SK-N-SH (cell line): Measurements from ENCODE around the gene RPL39. TPM values are rescaled to one million over a fixed set of nuclear protein-coding genes. Genes with fewer than 3 reads are reported as not detected.
A peak's percentile ranks its signal among the peaks of the same experiment; 100 is the strongest.

Experiments
- CTCF ChIA-PET: fragments of 300-600, 350-600 bp; formaldehyde crosslinking; extraction: SDS; loops from one replicate; lab custom pipeline; 2021; lab: Yijun Ruan, JAX
- POLR2A ChIA-PET: fragments of 350-600 bp; sonication (Branson Sonifier 250); formaldehyde crosslinking; extraction: SDS; loops from one replicate; lab custom pipeline; 2020; ENCODE audit warnings: antibody characterized with exemption, inconsistent platforms; lab: Yijun Ruan, JAX
- DNase-seq: peaks from one replicate; pipeline ENCODE4 v3.0.0; 2012
- H2AFZ ChIP-seq: fragments of 200-600 bp; sonication (generic); 2 replicates; pipeline ENCODE4 v1.8.1; 2016; ENCODE audit warnings: antibody characterized with exemption, mild to moderate bottlenecking, low read depth
- H3F3A ChIP-seq: fragments of 200-600 bp; sonication (generic); replicated peaks from 2 replicates; pipeline ENCODE3; 2016; ENCODE audit warnings: antibody characterized with exemption, mild to moderate bottlenecking; ENCODE audit not compliant: insufficient read depth
- H3K27ac ChIP-seq, 2 experiments: fragments of 200-500 bp in 1 of 2; fragments of 200-600 bp in 1 of 2; sonication (Bioruptor generic) in 1 of 2; sonication (generic), shearing (Covaris generic) in 1 of 2; 2 replicates each; pipeline versions ENCODE4 v1.5.1 to v1.6.1; 2014 to 2016; ENCODE audit warnings: low read depth in 2 of 2, inconsistent platforms in 1 of 2, low read length in 1 of 2, mild to moderate bottlenecking in 1 of 2, mixed read lengths in 1 of 2
- H3K27me3 ChIP-seq: fragments of 200-600 bp; sonication (generic), shearing (Covaris generic); 2 replicates; pipeline ENCODE4 v1.6.1; 2016; ENCODE audit warnings: mixed run types; ENCODE audit not compliant: insufficient read depth
- H3K36me3 ChIP-seq, 2 experiments: fragments of 200-500 bp in 1 of 2; fragments of 200-600 bp in 1 of 2; sonication (Bioruptor generic) in 1 of 2; sonication (generic) in 1 of 2; replicated peaks in 1 of 2; 2 replicates each; pipeline versions ENCODE3 to v1.5.1; 2014 to 2016; ENCODE audit warnings: low read length in 1 of 2, mild to moderate bottlenecking in 1 of 2; ENCODE audit not compliant: insufficient read depth in 2 of 2, control insufficient read depth in 1 of 2
- H3K4me1 ChIP-seq, 2 experiments: fragments of 200-500 bp in 1 of 2; fragments of 200-600 bp in 1 of 2; sonication (Bioruptor generic) in 1 of 2; sonication (generic), shearing (Covaris generic) in 1 of 2; 2 replicates each; pipeline versions ENCODE4 v1.5.1 to v1.6.1; 2014 to 2016; ENCODE audit warnings: low read depth in 1 of 2, low read length in 1 of 2, mixed run types in 1 of 2; ENCODE audit not compliant: insufficient read depth in 2 of 2, control insufficient read depth in 1 of 2
- H3K4me2 ChIP-seq: fragments of 200-600 bp; sonication (generic), shearing (Covaris generic); 2 replicates; pipeline ENCODE4 v1.6.1; 2017; ENCODE audit warnings: mixed run types
- H3K4me3 ChIP-seq, 2 experiments: fragments of 200-500 bp in 1 of 2; fragments of 200-600 bp in 1 of 2; sonication (Bioruptor generic) in 1 of 2; sonication (generic), shearing (Covaris generic) in 1 of 2; 2 replicates each; pipeline versions ENCODE4 v1.5.1 to v1.8.1; 2014 to 2016; ENCODE audit warnings: low read depth in 2 of 2, inconsistent platforms in 1 of 2, low read length in 1 of 2, mild to moderate bottlenecking in 1 of 2, mixed read lengths in 1 of 2, moderate library complexity in 1 of 2
- H3K79me2 ChIP-seq: fragments of 200-600 bp; sonication (generic); 2 replicates; pipeline ENCODE4 v1.8.1; 2017; ENCODE audit warnings: mild to moderate bottlenecking; ENCODE audit not compliant: insufficient read depth
- H3K9ac ChIP-seq: fragments of 200-600 bp; sonication (generic); 2 replicates; pipeline ENCODE4 v1.6.1; 2017; ENCODE audit warnings: mixed run types
- H3K9me2 ChIP-seq: fragments of 200-600 bp; sonication (generic); 2 replicates; pipeline ENCODE4 v1.6.1; 2017; ENCODE audit warnings: mixed run types
- H3K9me3 ChIP-seq: fragments of 200-600 bp; sonication (generic); 2 replicates; pipeline ENCODE4 v1.6.1; 2017; ENCODE audit warnings: mixed run types, mild to moderate bottlenecking, moderate library complexity
- H4K20me1 ChIP-seq: fragments of 200-600 bp; sonication (generic); 2 replicates; pipeline ENCODE4 v1.6.1; 2017; ENCODE audit warnings: mild to moderate bottlenecking, mixed run types; ENCODE audit not compliant: insufficient read depth
- EP300 ChIP-seq, 2 experiments: IDR thresholded peaks; 2 replicates each; pipeline versions ENCODE4 v1.4.0 to v1.6.1; 2012; ENCODE audit warnings: borderline replicate concordance in 1 of 2, low read depth in 1 of 2, low read length in 1 of 2
- EZH2phosphoT487 ChIP-seq: fragments of 200-600 bp; sonication (generic); IDR thresholded peaks from 2 replicates; pipeline ENCODE4 v1.6.1; 2017; ENCODE audit warnings: low read depth, mixed run types, mild to moderate bottlenecking, antibody characterized with exemption, moderate library complexity, borderline replicate concordance
- FOSL2 ChIP-seq: IDR thresholded peaks from 2 replicates; pipeline ENCODE4 v1.4.0; 2012; ENCODE audit warnings: low read depth, mild to moderate bottlenecking, moderate library complexity, borderline replicate concordance
- FOXJ3 ChIP-seq: sonication (generic); formaldehyde crosslinking; IDR thresholded peaks from 2 replicates; pipeline ENCODE4 v1.5.1; 2020; ENCODE audit warnings: mild to moderate bottlenecking, missing genetic modification reagents
- FOXM1 ChIP-seq: IDR thresholded peaks from 2 replicates; pipeline ENCODE4 v1.4.0; 2012; ENCODE audit warnings: low read depth, mild to moderate bottlenecking
- GABPA ChIP-seq: IDR thresholded peaks from 2 replicates; pipeline ENCODE4 v1.4.0; 2012; ENCODE audit warnings: low read depth, mild to moderate bottlenecking
- JUND ChIP-seq: IDR thresholded peaks from 2 replicates; pipeline ENCODE4 v1.4.0; 2012
- MXI1 ChIP-seq: IDR thresholded peaks from 2 replicates; pipeline ENCODE4 v1.6.1; 2012; ENCODE audit warnings: mild to moderate bottlenecking, low read depth, low read length, improper control_type of control experiment
- NFIC ChIP-seq: IDR thresholded peaks from 2 replicates; pipeline ENCODE4 v1.4.0; 2012; ENCODE audit warnings: borderline replicate concordance
- NRF1 ChIP-seq: IDR thresholded peaks from 2 replicates; pipeline ENCODE4 v1.6.1; 2012; ENCODE audit warnings: low read depth, mild to moderate bottlenecking, low read length
- POLR2AphosphoS5 ChIP-seq: IDR thresholded peaks from 2 replicates; pipeline ENCODE4 v1.6.1; 2012; ENCODE audit warnings: low read depth, low read length
- RCOR1 ChIP-seq: fragments of 150-350 bp; IDR thresholded peaks from 2 replicates; pipeline ENCODE4 v1.6.1; 2017; ENCODE audit warnings: antibody characterized with exemption, low read length
- REST ChIP-seq: IDR thresholded peaks from 2 replicates; pipeline ENCODE4 v1.6.1; 2012; ENCODE audit warnings: mild to moderate bottlenecking, low read depth, low read length, moderate library complexity
- RFX5 ChIP-seq: IDR thresholded peaks from 2 replicates; pipeline ENCODE4 v1.6.1; 2012; ENCODE audit warnings: mild to moderate bottlenecking, improper control_type of control experiment, low read length
- SIN3A ChIP-seq: IDR thresholded peaks from 2 replicates; pipeline ENCODE4 v1.6.1; 2012; ENCODE audit warnings: low read depth, mild to moderate bottlenecking, low read length, moderate library complexity, borderline replicate concordance
- SMC3 ChIP-seq: IDR thresholded peaks from 2 replicates; pipeline ENCODE4 v1.6.1; 2012; ENCODE audit warnings: low read depth, low read length, improper control_type of control experiment
- TCF12 ChIP-seq: IDR thresholded peaks from 2 replicates; pipeline ENCODE4 v1.4.0; 2012
- USF1 ChIP-seq: IDR thresholded peaks from 2 replicates; pipeline ENCODE4 v1.4.0; 2012; ENCODE audit warnings: low read depth, borderline replicate concordance
- WGBS: methylation state at CpG from one replicate; pipeline ENCODE4 v1.1.6; 2017; ENCODE audit warnings: low lambda C conversion rate; 5-methylcytosine and 5-hydroxymethylcytosine counted together
- polyA plus RNA-seq, 3 experiments: library from polyadenylated mRNA; depleted of rRNA; stranded (reverse); fragments of >200 nt; gene quantifications; 2 replicates each; pipeline ENCODE4 v1.2.3, GENCODE V29; 2012
- TF ChIP-seq, protein P1 (sequence below): IDR thresholded peaks from 2 replicates; pipeline ENCODE4 v1.4.0; 2012; ENCODE audit warnings: low read depth
- TF ChIP-seq, protein P2 (sequence below): IDR thresholded peaks from 2 replicates; pipeline ENCODE4 v1.4.0; 2012; ENCODE audit warnings: low read depth, borderline replicate concordance
- TF ChIP-seq, protein P3 (sequence below): fragments of 150-350 bp; IDR thresholded peaks from 2 replicates; pipeline ENCODE4 v1.6.1; 2017; ENCODE audit warnings: antibody characterized with exemption, low read length, low read depth, borderline replicate concordance
- TF ChIP-seq, protein P4 (sequence below): fragments of 200-600 bp; sonication (generic); IDR thresholded peaks from 2 replicates; pipeline ENCODE4 v1.6.1; 2017; ENCODE audit warnings: antibody characterized with exemption, mild to moderate bottlenecking, moderate library complexity

RPL39 gene
- 4,443 and 5,368 TPM in 2 replicates for polyA plus RNA-seq (2012; rRNA removed)
- polyA plus RNA-seq (2012; cell fraction: cytosol; rRNA removed): 7,639 and 8,806 TPM in 2 replicates
- 475 and 761 TPM in 2 replicates for polyA plus RNA-seq (2012; cell fraction: nucleus; rRNA removed)

DNA sequence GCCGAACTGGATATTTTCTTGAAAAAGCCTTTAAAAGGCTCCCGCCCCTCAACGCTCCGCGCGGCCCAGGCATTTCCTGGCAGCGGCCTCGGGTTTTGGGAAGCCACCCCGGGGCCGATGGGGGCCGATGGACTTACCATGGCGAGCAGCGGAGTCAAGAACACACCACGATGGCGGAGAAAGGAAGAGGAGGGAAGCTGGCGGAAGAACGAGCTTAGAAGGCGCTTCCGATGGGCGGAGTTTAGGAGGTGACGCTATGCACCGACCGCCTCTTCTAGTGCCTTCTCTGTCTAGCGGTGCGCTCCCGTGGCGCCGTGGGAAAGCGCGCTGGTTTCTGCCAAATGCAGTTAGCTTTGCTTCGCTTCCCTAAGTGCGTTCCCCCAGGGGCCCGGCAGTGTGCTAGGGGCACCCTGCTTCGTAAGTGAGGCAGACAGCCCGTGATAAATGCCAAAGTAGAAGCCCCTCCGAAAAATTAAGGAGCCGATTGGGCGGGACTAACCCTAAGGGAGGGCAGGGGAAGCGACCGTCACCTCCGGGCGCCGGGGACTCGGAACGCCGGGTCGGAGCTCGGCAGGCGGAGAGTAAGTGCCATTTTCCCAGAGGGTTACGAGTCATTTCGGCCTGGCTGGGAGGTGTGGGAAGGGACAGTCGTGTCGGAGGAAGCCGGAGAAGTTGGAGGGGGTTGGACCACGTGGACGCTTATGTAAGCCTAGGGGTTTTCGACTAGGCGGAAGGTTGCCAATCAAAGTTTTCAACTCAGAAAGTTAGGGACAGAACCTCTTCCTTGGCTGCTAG, at the start of gene RPL39:
RPL39 (minus strand) TSS at position 194 of the 795 bp plus-strand sequence; CDS start at position 140, 54 bp downstream.
- no peaks in the 10 kb centered on the region for H3K9me3 ChIP-seq
- H2AFZ ChIP-seq: peak within 1 kb of the TSS; percentile 94
- ChIA-PET CTCF (interaction anchor here (1.1 kb wide), 1 partner anchor 91 kb away, joined by 6 read pairs; no protein-coding TSS in a partner anchor), POLR2A (interaction anchor here (0.6 to 2.1 kb wide), 18 partner anchors 9 to 279 kb away, joined by 3 to 37 read pairs (median 4); partner anchors contain the start of genes NDUFA1, RNF113A, SEPTIN6 and SOWAHD)
- H3K36me3 ChIP-seq: peaks cover 26 to 32% of the 10 kb centered on the region in 2 experiments
- peaks cover 18% of the 10 kb centered on the region for H3F3A ChIP-seq
- peak within 1 kb of the TSS; percentile 95 for H3K9ac ChIP-seq
- H3K9me2 ChIP-seq: no peaks in the 10 kb centered on the region
- peaks cover 45% of the 10 kb centered on the region for H4K20me1 ChIP-seq
- DNase-seq: peak; percentile 83
- no peaks in the 10 kb centered on the region for H3K27me3 ChIP-seq
- peaks cover 3 to 8% of the 10 kb centered on the region in 2 experiments; a peak in 1 of 4 replicates for H3K4me1 ChIP-seq
- peaks cover 53% of the 10 kb centered on the region for H3K79me2 ChIP-seq
- H3K27ac ChIP-seq: peak within 1 kb of the TSS; percentile 91 to 98
- WGBS: 0% methylated on average over 41 of the region's 58 CpGs
- peak within 1 kb of the TSS; percentile 87 for H3K4me2 ChIP-seq
- peak within 1 kb of the TSS; percentile 75 to 95 for H3K4me3 ChIP-seq
- no peak for TF ChIP-seq NRF1
- peak; percentile 80 for TF ChIP-seq GABPA
- TF ChIP-seq, protein P1, sequence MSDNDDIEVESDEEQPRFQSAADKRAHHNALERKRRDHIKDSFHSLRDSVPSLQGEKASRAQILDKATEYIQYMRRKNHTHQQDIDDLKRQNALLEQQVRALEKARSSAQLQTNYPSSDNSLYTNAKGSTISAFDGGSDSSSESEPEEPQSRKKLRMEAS: peak; percentile 92
- no peak for TF ChIP-seq FOXM1
- TF ChIP-seq, protein P2, sequence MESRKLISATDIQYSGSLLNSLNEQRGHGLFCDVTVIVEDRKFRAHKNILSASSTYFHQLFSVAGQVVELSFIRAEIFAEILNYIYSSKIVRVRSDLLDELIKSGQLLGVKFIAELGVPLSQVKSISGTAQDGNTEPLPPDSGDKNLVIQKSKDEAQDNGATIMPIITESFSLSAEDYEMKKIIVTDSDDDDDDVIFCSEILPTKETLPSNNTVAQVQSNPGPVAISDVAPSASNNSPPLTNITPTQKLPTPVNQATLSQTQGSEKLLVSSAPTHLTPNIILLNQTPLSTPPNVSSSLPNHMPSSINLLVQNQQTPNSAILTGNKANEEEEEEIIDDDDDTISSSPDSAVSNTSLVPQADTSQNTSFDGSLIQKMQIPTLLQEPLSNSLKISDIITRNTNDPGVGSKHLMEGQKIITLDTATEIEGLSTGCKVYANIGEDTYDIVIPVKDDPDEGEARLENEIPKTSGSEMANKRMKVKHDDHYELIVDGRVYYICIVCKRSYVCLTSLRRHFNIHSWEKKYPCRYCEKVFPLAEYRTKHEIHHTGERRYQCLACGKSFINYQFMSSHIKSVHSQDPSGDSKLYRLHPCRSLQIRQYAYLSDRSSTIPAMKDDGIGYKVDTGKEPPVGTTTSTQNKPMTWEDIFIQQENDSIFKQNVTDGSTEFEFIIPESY: no peak
- TF ChIP-seq, protein P3, sequence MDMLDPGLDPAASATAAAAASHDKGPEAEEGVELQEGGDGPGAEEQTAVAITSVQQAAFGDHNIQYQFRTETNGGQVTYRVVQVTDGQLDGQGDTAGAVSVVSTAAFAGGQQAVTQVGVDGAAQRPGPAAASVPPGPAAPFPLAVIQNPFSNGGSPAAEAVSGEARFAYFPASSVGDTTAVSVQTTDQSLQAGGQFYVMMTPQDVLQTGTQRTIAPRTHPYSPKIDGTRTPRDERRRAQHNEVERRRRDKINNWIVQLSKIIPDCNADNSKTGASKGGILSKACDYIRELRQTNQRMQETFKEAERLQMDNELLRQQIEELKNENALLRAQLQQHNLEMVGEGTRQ: no peak
- TF ChIP-seq SMC3: no peak; the same call in 1 of the 2 replicates
- TF ChIP-seq NFIC: 0 out of 2 replicates have a peak, but pooled peaks have one; percentile 10
- TF ChIP-seq, protein P4, sequence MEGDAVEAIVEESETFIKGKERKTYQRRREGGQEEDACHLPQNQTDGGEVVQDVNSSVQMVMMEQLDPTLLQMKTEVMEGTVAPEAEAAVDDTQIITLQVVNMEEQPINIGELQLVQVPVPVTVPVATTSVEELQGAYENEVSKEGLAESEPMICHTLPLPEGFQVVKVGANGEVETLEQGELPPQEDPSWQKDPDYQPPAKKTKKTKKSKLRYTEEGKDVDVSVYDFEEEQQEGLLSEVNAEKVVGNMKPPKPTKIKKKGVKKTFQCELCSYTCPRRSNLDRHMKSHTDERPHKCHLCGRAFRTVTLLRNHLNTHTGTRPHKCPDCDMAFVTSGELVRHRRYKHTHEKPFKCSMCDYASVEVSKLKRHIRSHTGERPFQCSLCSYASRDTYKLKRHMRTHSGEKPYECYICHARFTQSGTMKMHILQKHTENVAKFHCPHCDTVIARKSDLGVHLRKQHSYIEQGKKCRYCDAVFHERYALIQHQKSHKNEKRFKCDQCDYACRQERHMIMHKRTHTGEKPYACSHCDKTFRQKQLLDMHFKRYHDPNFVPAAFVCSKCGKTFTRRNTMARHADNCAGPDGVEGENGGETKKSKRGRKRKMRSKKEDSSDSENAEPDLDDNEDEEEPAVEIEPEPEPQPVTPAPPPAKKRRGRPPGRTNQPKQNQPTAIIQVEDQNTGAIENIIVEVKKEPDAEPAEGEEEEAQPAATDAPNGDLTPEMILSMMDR: no peak
- no peak for TF ChIP-seq EZH2phosphoT487
- TF ChIP-seq TCF12: no peak
- TF ChIP-seq FOSL2: no peak
- TF ChIP-seq MXI1: peak; percentile 69; the same call in 1 of the 2 replicates
- TF ChIP-seq RCOR1: no peak
- TF ChIP-seq JUND: no peak
- TF ChIP-seq SIN3A: peak; percentile 63; the same call in 1 of the 2 replicates
- no peak for TF ChIP-seq RFX5
- peak in 1 of 2 experiments; percentile 33; a peak in 1 of 4 replicates for TF ChIP-seq EP300 (IDR thresholded peaks at IDR 0.05; ENCODE audit: borderline replicate concordance in 1 of 2, low read depth in 1 of 2, low read length in 1 of 2)
- TF ChIP-seq USF1: peak; percentile 19; the same call in 1 of the 2 replicates
- TF ChIP-seq REST: peak; percentile 62; the same call in 1 of the 2 replicates
- TF ChIP-seq FOXJ3 (CRISPR knock-in tag): no peak
- TF ChIP-seq POLR2AphosphoS5: peak; percentile 97
